PC-3 (cell line): ENCODE data around the gene TSHZ2.

ENCODE experiments used
- CTCF ChIP-seq: fragments of 300-600 bp; sonication (generic); conservative IDR thresholded peaks from 2 replicates; pipeline ENCODE4 v1.5.1; 2017; ENCODE audit warnings: antibody characterized with exemption, low read depth, mild to moderate bottlenecking, low read length
- EZH2 ChIP-seq: fragments of 300-600 bp; sonication (generic); IDR thresholded peaks from one replicate; pipeline ENCODE4 v1.6.1; 2017; ENCODE audit warnings: antibody characterized with exemption, mild to moderate bottlenecking, low read length; ENCODE audit not compliant: unreplicated experiment
- EZH2phosphoT487 ChIP-seq: fragments of 300-600 bp; sonication (generic); IDR thresholded peaks from 2 replicates; pipeline ENCODE4 v1.6.1; 2018; ENCODE audit warnings: mild to moderate bottlenecking, antibody characterized with exemption, low read length, borderline replicate concordance

- TF ChIP-seq CTCF (no peak), EZH2 (no peak), EZH2phosphoT487 (no peak)
These were observed 152.0 kb downstream of the TSHZ2 start for GRCh38 chr20:53124075-53124551.
